ENCODE data around the gene TBX5.

TBX5 gene

DNA sequence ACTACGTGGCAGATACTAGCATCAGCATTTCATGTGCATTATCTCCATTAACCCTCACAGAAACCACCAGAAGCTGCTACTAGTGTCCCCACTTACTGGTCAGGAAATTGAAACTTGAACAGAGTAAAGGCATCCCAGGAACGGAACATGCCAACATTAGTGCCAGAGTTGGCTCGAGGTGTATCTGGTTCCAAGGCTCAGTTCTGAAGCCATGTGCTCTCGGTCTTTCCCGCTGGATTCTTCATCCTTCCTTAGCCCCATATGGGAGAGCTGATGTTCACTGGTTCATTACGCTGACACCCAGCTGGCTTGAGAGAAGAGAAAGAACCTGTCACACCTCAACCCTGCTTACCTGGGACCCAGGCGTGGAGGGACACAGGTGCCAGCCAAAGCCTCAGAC lies 91.5 kb downstream of the TBX5 start:
- Histone ChIP-seq H3K27me3 (no peaks in the 10 kb centered on the region), H3K4me3 (no peak overlapping the region), H3K36me3 (no peaks in the 10 kb centered on the region), H3K4me1 (peaks cover 0 to 15% (median 4%) of the 10 kb centered on the region in 4 donors), H3K9me3 (no peaks in the 10 kb centered on the region), H3K27ac (no peak overlapping the region)
- TF ChIP-seq, protein P1, sequence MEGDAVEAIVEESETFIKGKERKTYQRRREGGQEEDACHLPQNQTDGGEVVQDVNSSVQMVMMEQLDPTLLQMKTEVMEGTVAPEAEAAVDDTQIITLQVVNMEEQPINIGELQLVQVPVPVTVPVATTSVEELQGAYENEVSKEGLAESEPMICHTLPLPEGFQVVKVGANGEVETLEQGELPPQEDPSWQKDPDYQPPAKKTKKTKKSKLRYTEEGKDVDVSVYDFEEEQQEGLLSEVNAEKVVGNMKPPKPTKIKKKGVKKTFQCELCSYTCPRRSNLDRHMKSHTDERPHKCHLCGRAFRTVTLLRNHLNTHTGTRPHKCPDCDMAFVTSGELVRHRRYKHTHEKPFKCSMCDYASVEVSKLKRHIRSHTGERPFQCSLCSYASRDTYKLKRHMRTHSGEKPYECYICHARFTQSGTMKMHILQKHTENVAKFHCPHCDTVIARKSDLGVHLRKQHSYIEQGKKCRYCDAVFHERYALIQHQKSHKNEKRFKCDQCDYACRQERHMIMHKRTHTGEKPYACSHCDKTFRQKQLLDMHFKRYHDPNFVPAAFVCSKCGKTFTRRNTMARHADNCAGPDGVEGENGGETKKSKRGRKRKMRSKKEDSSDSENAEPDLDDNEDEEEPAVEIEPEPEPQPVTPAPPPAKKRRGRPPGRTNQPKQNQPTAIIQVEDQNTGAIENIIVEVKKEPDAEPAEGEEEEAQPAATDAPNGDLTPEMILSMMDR (IDR thresholded peaks at IDR 0.05), result no peak
- no peak for DNase-seq
- intact Hi-C loops (cut with DNase I; ENCODE audit: low total_unique reads), result no loop called here

GRCh38 chr12:114313910-114314309 lies 92.0 kb downstream of the TBX5 start:
- Histone ChIP-seq H3K27ac (no peak overlapping the region), H3K4me3 (no peak overlapping the region), H3K4me1 (peaks cover 0 to 15% (median 2%) of the 10 kb centered on the region in 4 donors), H3K27me3 (no peaks in the 10 kb centered on the region), H3K9me3 (no peaks in the 10 kb centered on the region), H3K36me3 (no peaks in the 10 kb centered on the region)
- TF ChIP-seq, protein P1 (IDR thresholded peaks at IDR 0.05), result no peak
- DNase-seq, result no peak
- intact Hi-C loops (cut with DNase I; ENCODE audit: low total_unique reads), result no loop called here

GRCh38 chr12:114311974-114312373 lies 94.0 kb downstream of the TBX5 start:
- intact Hi-C loops (cut with DNase I; ENCODE audit: low total_unique reads), result no loop called here
- Histone ChIP-seq H3K36me3 (no peaks in the 10 kb centered on the region), H3K9me3 (no peaks in the 10 kb centered on the region), H3K4me3 (no peak overlapping the region), H3K27me3 (no peaks in the 10 kb centered on the region), H3K27ac (no peak overlapping the region), H3K4me1 (peaks cover 0 to 15% (median 2%) of the 10 kb centered on the region in 4 donors)
- TF ChIP-seq, protein P1 (IDR thresholded peaks at IDR 0.05), result no peak
- no peak for DNase-seq

DNA sequence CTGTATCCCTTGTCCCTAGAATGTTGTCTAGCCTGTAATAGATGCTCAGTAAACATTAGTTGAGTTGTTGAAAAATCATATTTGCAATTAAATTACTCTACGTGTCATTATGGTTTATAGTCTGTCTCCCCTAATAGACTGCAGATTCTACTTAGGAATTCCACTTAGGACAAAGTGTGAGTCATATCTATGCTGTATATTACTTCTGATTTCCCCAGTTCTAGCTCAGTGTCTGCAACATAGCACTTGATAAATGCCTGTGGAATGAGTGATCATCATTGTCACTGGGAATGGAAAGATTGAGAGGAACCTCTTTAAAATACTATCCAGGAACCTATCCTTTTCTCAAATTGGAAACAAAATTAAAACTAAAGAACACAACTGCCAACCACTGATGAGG lies 99.3 kb downstream of the TBX5 start:
- intact Hi-C loops (cut with DNase I; ENCODE audit: low total_unique reads), result no loop called here
- DNase-seq, result no peak
- H3K36me3 ChIP-seq, result no peaks in the 10 kb centered on the region
- H3K27me3 ChIP-seq, result no peaks in the 10 kb centered on the region
- peaks cover 0 to 3% (median 1%) of the 10 kb centered on the region in 4 donors for H3K4me1 ChIP-seq
- no peak overlapping the region for H3K4me3 ChIP-seq
- TF ChIP-seq, protein P1 (IDR thresholded peaks at IDR 0.05), result no peak
- H3K27ac ChIP-seq, result no peak overlapping the region
- peaks cover 0 to 4% (median 0%) of the 10 kb centered on the region in 3 donors for H3K9me3 ChIP-seq

DNA sequence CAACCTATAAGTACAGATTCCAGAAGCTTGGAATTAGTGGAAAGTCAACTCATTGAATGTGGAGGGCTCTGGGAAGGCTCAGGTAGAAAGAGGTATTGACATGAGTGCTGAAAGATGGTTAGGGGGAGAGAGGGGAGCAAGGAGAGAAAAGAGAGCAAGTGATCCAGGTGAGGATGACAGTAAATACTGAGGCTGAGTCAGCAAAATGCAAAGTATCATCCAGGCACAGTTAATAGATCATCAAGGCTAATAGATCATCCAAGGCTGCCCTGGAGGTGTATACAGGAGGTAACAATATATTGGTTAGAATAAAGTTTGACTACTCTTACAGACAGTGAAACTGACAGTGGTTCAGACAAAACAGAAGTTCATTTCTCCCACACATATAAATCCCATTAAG lies 100.5 kb downstream of the TBX5 start:
- no peak for DNase-seq
- H3K9me3 ChIP-seq, result peaks cover 0 to 4% (median 0%) of the 10 kb centered on the region in 3 donors
- no peak overlapping the region for H3K27ac ChIP-seq
- H3K36me3 ChIP-seq, result no peaks in the 10 kb centered on the region
- H3K4me3 ChIP-seq, result no peak overlapping the region
- TF ChIP-seq, protein P1 (IDR thresholded peaks at IDR 0.05), result no peak
- intact Hi-C loops (cut with DNase I; ENCODE audit: low total_unique reads), result no loop called here
- H3K27me3 ChIP-seq, result no peaks in the 10 kb centered on the region
- H3K4me1 ChIP-seq, result no peaks in the 10 kb centered on the region

Measured in tibial artery (tissue), 4 donors.